AG10803 (cell line): ENCODE data around the gene PBX1.

Experiments used
- DNase-seq: peaks from one replicate; pipeline ENCODE4 v3.0.0; 2010; ENCODE audit warnings: low read depth
- H3K4me3 ChIP-seq: 2 replicates; pipeline ENCODE4 v1.5.1; 2011; ENCODE audit warnings: mild to moderate bottlenecking, low read length, control low read depth
- CTCF ChIP-seq: conservative IDR thresholded peaks from 2 replicates; pipeline ENCODE4 v1.5.1; 2011; ENCODE audit warnings: mild to moderate bottlenecking, low read length, control low read depth, inconsistent platforms

PBX1 gene

GRCh38 chr1:164868990-164869389 is 310.0 kb downstream of the PBX1 start:
- TF ChIP-seq CTCF, result no peak
- DNase-seq, result no peak

GRCh38 chr1:164875518-164875917 is 316.5 kb downstream of the PBX1 start:
- H3K4me3 ChIP-seq, result no peak overlapping the region
- DNase-seq, result no peak
- TF ChIP-seq CTCF, result no peak

More at GRCh38 chr1:164868990-164869389, 310.0 kb downstream of the PBX1 start:
- no peak overlapping the region for H3K4me3 ChIP-seq

GRCh38 chr1:164876398-164877116 is 317.6 kb downstream of the PBX1 start:
- no peak for TF ChIP-seq CTCF
- no peak for DNase-seq
- H3K4me3 ChIP-seq, result no peak overlapping the region

- TF ChIP-seq CTCF, result no peak
- no peak for DNase-seq
- no peak overlapping the region for H3K4me3 ChIP-seq
Measured at GRCh38 chr1:164880199-164880598, 321.2 kb downstream of the PBX1 start.

GRCh38 chr1:164880644-164881043 is 321.7 kb downstream of the PBX1 start:
- no peak for TF ChIP-seq CTCF
- DNase-seq, result no peak
- no peak overlapping the region for H3K4me3 ChIP-seq

GRCh38 chr1:164885311-164885710 is 326.3 kb downstream of the PBX1 start:
- DNase-seq, result no peak
- H3K4me3 ChIP-seq, result no peak overlapping the region
- no peak for TF ChIP-seq CTCF

GRCh38 chr1:164886101-164886500 is 327.1 kb downstream of the PBX1 start:
- no peak overlapping the region for H3K4me3 ChIP-seq
- no peak for DNase-seq
- no peak for TF ChIP-seq CTCF
